HepG2 (cell line): ENCODE measurements around the gene ACAP3. TPM values are rescaled to one million over a fixed set of nuclear protein-coding genes. Genes with fewer than 3 reads are reported as not detected.

Experiments
- ARNT2 ChIP-seq: sonication (generic); formaldehyde crosslinking; IDR thresholded peaks from 2 replicates; pipeline ENCODE4 v1.8.0; 2022; ENCODE audit warnings: mild to moderate bottlenecking, low read depth, missing genetic modification reagents, moderate library complexity
- CHD2 ChIP-seq: IDR thresholded peaks from 2 replicates; pipeline ENCODE4 v1.6.1; 2011; ENCODE audit warnings: low read depth, low read length, improper control_type of control experiment
- HES4 ChIP-seq: sonication (generic); formaldehyde crosslinking; IDR thresholded peaks from 2 replicates; pipeline ENCODE4 v1.9.0; 2021; ENCODE audit warnings: mild to moderate bottlenecking, missing genetic modification reagents, borderline replicate concordance
- HNRNPK ChIP-seq: fragments of 200-400 bp; formaldehyde crosslinking; IDR thresholded peaks from 2 replicates; pipeline ENCODE4 v1.6.1; 2018; ENCODE audit warnings: low read length, low read depth, moderate library complexity, mild to moderate bottlenecking; ENCODE audit not compliant: poor library complexity, severe bottlenecking
- MAZ ChIP-seq, 2 experiments: sonication (generic) in 1 of 2; formaldehyde crosslinking in 1 of 2; IDR thresholded peaks; 2 replicates each; pipeline versions ENCODE4 v1.5.0 to v1.6.1; 2012 to 2020; ENCODE audit warnings: low read depth in 2 of 2, mild to moderate bottlenecking in 2 of 2, borderline replicate concordance in 1 of 2, improper control_type of control experiment in 1 of 2, low read length in 1 of 2, missing genetic modification reagents in 1 of 2, moderate library complexity in 1 of 2
- NBN ChIP-seq: fragments of 450-650 bp; conservative IDR thresholded peaks from 2 replicates; pipeline ENCODE4 v1.6.1; 2017
- NPAS2 ChIP-seq: sonication (generic); formaldehyde crosslinking; IDR thresholded peaks from 2 replicates; pipeline ENCODE4 v1.8.0; 2022; ENCODE audit warnings: mild to moderate bottlenecking, missing genetic modification reagents, borderline replicate concordance
- POGK ChIP-seq: sonication (generic); formaldehyde crosslinking; conservative IDR thresholded peaks from 2 replicates; pipeline ENCODE4 v1.8.0; 2022; ENCODE audit warnings: mild to moderate bottlenecking, moderate library complexity, missing genetic modification reagents
- POLR2A ChIP-seq, 2 experiments: IDR thresholded peaks; 2 replicates each; pipeline ENCODE4 v1.6.1; 2011; ENCODE audit warnings: low read depth in 2 of 2, low read length in 2 of 2, mild to moderate bottlenecking in 1 of 2, moderate library complexity in 1 of 2; ENCODE audit not compliant: insufficient read depth in 1 of 2
- POLR2G ChIP-seq: fragments of 200-400 bp; formaldehyde crosslinking; IDR thresholded peaks from 2 replicates; pipeline ENCODE4 v1.6.1; 2018; ENCODE audit warnings: mild to moderate bottlenecking, low read depth, low read length, moderate library complexity
- PRDM15 ChIP-seq: sonication (generic); formaldehyde crosslinking; IDR thresholded peaks from 2 replicates; pipeline ENCODE4 v1.4.0; 2020; ENCODE audit warnings: missing genetic modification reagents
- RCOR2 ChIP-seq: IDR thresholded peaks from 2 replicates; pipeline ENCODE4 v1.6.1; 2016; ENCODE audit warnings: missing biosample characterization, missing genetic modification reagents
- SIN3A ChIP-seq: IDR thresholded peaks from 2 replicates; pipeline ENCODE4 v1.6.1; 2011; ENCODE audit warnings: low read depth, mild to moderate bottlenecking, control low read depth, low read length, borderline replicate concordance
- SP5 ChIP-seq: IDR thresholded peaks from 2 replicates; pipeline ENCODE4 v1.6.1; 2016; ENCODE audit warnings: low read depth, borderline replicate concordance
- YY1 ChIP-seq: IDR thresholded peaks from 2 replicates; pipeline ENCODE4 v1.6.1; 2011; ENCODE audit warnings: low read length, low read depth, moderate library complexity, mild to moderate bottlenecking; ENCODE audit not compliant: insufficient read depth, insufficient replicate concordance
- ZGPAT ChIP-seq: IDR thresholded peaks from 2 replicates; pipeline ENCODE4 v1.6.1; 2016; ENCODE audit warnings: mild to moderate bottlenecking
- ZNF614 ChIP-seq: IDR thresholded peaks from 2 replicates; pipeline ENCODE4 v1.6.1; 2018; ENCODE audit warnings: missing biosample characterization, missing genetic modification reagents, inconsistent platforms, borderline replicate concordance
- ZSCAN5A ChIP-seq: sonication (generic); formaldehyde crosslinking; IDR thresholded peaks from 2 replicates; pipeline ENCODE4 v1.8.0; 2022; ENCODE audit warnings: mild to moderate bottlenecking, missing genetic modification reagents, borderline replicate concordance
- polyA plus RNA-seq, 8 experiments: library from polyadenylated mRNA; depleted of rRNA in 3 of 8; stranded (reverse) in 7 of 8; unstranded in 1 of 8; fragments of >200 nt; fragmentation: Illumina TruSeq in 4 of 8; extraction: Trizol in 4 of 8; gene quantifications; 2 replicates each; pipeline versions ENCODE4 v1.2.1 to v1.2.3, GENCODE V29; 2011 to 2016; ENCODE audit warnings: low read depth in 4 of 8, missing spikeins in 1 of 8, mixed read lengths in 1 of 8; ENCODE audit not compliant: insufficient read depth in 1 of 8
- total RNA-seq, 5 experiments: library from RNA; depleted of rRNA; stranded (reverse); fragments of >200 nt; fragmentation: Illumina TruSeq; extraction: Trizol; gene quantifications; 2 replicates each; pipeline ENCODE4 v1.2.3, GENCODE V29; 2016; ENCODE audit warnings: low read depth in 1 of 5

ACAP3 gene
- total and polyA plus RNA-seq, 2 of the 13 experiments (the other 11 are each of a cell fraction or from before 2014, with no cell fraction given): 29.4 to 50.8 TPM

GRCh38 chr1:1281533-1282321 is 26.0 kb downstream of the ACAP3 start (continued):
- TF ChIP-seq POGK (CRISPR knock-in tag) (peak; percentile 49), POLR2A (IDR thresholded peaks at IDR 0.05; ENCODE audit: insufficient read depth in 1 of 2, low read depth in 2 of 2, low read length in 2 of 2) (peak in 1 of 2 experiments; percentile 19; a peak in 1 of 4 replicates), ZNF614 (CRISPR knock-in tag) (peak; percentile 77; the same call in 1 of the 2 replicates), YY1 (peak; percentile 21), PRDM15 (no peak), RCOR2 (CRISPR knock-in tag) (peak; percentile 75), HES4 (CRISPR knock-in tag) (no peak), SIN3A (peak; percentile 23; the same call in 1 of the 2 replicates), MAZ (IDR thresholded peaks at IDR 0.05; ENCODE audit: borderline replicate concordance, low read depth, low read length) (peak; percentile 57), MAZ (CRISPR knock-in tag; IDR thresholded peaks at IDR 0.05; ENCODE audit: low read depth) (peak; percentile 92), SP5 (CRISPR knock-in tag) (peak; percentile 78), ARNT2 (CRISPR knock-in tag) (peak; percentile 59; the same call in 1 of the 2 replicates), NBN (no peak), POLR2G (0 out of 2 replicates have a peak, but pooled peaks have one; percentile 57), ZSCAN5A (no peak), ZGPAT (CRISPR knock-in tag) (peak; percentile 62), CHD2 (no peak), NPAS2 (CRISPR knock-in tag) (no peak), HNRNPK (no peak)
